ENCODE measurements around the gene ELOVL5. TPM values are rescaled to one million over a fixed set of nuclear protein-coding genes. Genes with fewer than 3 reads are reported as not detected.
"Not testable (repeated sequence)": the region's sequence is repeated elsewhere in the genome, so short reads cannot be mapped to it uniquely, and the experiment has no call there.

The ELOVL5 gene
- total RNA-seq, 1 donor from 2014 or later = 72.4 TPM

DNA sequence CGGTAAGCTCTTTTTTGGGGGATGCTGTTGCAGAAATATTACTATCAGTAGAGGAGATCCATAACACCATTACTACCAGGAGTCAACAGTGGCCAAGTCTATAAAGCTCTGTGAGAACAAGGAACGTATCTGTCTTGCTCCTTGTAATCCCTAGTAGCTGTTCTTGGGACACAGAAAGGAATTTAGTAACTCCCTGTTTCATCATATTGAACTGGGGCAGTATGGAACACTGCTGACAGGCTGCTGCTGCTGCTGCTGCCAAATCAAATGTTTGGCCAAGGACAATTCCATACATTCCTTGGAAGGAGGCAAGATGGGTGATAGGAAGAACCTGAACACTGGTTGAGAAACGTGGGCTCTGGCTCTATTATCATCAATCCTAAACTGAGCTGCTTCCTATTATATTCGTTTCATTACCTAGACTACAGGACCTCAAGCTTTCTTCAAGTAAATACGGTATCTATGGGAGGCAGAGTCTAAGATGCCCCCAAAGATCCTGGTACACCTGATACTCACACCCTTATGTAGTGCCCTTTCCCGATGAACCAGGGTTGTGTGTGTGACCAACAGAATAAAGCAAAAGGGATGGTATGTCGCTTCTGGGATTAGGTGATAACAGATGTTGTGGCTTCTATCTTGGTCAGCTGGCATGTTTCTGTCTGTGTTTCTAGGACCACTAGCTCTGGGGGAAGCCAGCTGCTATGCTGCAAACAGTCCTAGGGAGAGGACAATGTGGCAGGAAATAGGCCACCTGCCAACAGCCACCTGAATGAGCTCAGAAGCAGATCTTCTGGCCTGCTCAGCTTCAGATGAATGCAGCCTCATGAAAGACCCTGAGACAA, 39.5 kb downstream of the ELOVL5 start:
- Histone ChIP-seq H3K27me3 (ENCODE audit: low read depth) (no peaks in the 10 kb centered on the region), H3K27ac (no peak overlapping the region), H3K36me3 (no peaks in the 10 kb centered on the region), H3K4me3 (no peak overlapping the region), H3K9me3 (no peaks in the 10 kb centered on the region), H3K4me1 (peaks cover 35% of the 10 kb centered on the region)
- DNase-seq (no peak), ATAC-seq (peak; percentile 51 to 57)
- intact Hi-C loops (cut with DNase I) = no loop called here
- TF ChIP-seq, protein P1, sequence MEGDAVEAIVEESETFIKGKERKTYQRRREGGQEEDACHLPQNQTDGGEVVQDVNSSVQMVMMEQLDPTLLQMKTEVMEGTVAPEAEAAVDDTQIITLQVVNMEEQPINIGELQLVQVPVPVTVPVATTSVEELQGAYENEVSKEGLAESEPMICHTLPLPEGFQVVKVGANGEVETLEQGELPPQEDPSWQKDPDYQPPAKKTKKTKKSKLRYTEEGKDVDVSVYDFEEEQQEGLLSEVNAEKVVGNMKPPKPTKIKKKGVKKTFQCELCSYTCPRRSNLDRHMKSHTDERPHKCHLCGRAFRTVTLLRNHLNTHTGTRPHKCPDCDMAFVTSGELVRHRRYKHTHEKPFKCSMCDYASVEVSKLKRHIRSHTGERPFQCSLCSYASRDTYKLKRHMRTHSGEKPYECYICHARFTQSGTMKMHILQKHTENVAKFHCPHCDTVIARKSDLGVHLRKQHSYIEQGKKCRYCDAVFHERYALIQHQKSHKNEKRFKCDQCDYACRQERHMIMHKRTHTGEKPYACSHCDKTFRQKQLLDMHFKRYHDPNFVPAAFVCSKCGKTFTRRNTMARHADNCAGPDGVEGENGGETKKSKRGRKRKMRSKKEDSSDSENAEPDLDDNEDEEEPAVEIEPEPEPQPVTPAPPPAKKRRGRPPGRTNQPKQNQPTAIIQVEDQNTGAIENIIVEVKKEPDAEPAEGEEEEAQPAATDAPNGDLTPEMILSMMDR (IDR thresholded peaks at IDR 0.05) = no peak

DNA sequence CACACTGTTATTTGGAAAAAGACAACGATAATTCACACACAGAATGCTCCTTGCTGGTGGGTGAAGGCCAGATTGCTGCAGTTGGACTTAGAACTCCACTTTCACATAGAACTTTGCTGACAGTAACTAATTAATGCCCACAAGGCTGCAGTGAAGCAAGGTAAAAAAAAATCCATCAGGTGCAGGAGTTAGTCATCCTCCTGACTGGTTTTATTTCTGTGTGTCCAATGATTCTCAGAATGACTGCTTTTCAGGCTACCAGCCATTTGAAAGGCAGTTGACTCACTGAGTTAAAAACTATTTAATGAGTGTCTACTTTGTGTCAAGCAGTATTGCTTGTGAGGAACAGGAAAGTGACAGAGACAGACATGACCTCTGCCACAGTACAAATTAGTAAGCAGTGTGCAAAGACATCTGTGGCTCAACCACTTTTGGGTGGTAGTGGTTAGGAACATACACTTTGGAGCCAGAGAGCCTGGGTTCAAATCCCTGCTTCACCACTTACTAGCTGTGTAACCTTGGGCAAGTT, 41.9 kb downstream of the ELOVL5 start:
- Histone ChIP-seq H3K4me1 (peaks cover 53% of the 10 kb centered on the region), H3K4me3 (no peak overlapping the region), H3K27me3 (ENCODE audit: low read depth) (no peaks in the 10 kb centered on the region), H3K9me3 (no peaks in the 10 kb centered on the region), H3K36me3 (no peaks in the 10 kb centered on the region), H3K27ac (no peak overlapping the region)
- intact Hi-C loops (cut with DNase I) = no loop called here
- DNase-seq = no peak
- peak in 1 of 2 donors; percentile 15 for ATAC-seq
- TF ChIP-seq, protein P1 (IDR thresholded peaks at IDR 0.05) = no peak

DNA sequence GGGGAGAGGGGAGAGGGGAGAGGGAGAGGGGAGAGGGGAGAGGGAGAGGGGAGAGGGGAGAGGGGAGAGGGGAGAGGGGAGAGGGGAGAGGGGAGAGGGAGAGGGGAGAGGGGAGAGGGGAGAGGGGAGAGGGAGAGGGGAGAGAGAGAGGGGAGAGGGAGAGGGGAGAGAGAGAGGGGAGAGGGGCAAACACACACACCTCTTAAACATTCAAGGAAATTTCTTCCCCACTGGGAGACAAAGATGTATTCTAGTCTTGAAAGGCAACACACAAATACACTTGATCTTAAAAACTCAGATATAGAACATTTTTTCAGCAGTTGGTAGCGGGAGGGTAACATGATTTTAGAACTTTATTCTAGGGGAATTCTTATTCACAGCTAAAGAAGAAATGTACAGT, 42.5 kb downstream of the ELOVL5 start:
- H3K4me3 ChIP-seq; intact Hi-C loops (cut with DNase I); H3K36me3 ChIP-seq; H3K27ac ChIP-seq; DNase-seq; ATAC-seq; H3K9me3 ChIP-seq; H3K27me3 ChIP-seq (ENCODE audit: low read depth): not testable (repeated sequence)
- peaks cover 59% of the 10 kb centered on the region for H3K4me1 ChIP-seq

DNA sequence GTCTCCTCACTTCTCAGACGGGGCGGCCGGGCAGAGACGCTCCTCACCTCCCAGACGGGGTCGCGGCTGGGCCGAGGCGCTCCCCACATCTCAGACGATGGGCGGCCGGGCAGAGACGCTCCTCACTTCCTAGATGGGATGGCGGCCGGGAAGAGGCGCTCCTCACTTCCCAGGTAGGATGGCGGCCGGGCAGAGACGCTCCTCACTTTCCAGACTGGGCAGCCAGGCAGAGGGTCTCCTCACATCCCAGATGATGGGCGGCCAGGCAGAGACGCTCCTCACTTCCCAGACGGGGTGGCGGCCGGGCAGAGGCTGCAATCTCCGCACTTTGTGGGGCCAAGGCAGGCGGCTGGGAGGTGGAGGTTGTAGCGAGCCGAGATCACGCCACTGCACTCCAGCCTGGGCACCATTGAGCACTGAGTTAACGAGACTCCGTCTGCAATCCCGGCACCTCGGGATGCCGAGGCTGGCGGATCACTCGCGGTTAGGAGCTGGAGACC, 43.2 kb downstream of the ELOVL5 start:
- ATAC-seq; H3K9me3 ChIP-seq; H3K4me3 ChIP-seq; H3K36me3 ChIP-seq; H3K27me3 ChIP-seq (ENCODE audit: low read depth); DNase-seq; intact Hi-C loops (cut with DNase I); H3K27ac ChIP-seq: not testable (repeated sequence)
- H3K4me1 ChIP-seq = peaks cover 66% of the 10 kb centered on the region

DNA sequence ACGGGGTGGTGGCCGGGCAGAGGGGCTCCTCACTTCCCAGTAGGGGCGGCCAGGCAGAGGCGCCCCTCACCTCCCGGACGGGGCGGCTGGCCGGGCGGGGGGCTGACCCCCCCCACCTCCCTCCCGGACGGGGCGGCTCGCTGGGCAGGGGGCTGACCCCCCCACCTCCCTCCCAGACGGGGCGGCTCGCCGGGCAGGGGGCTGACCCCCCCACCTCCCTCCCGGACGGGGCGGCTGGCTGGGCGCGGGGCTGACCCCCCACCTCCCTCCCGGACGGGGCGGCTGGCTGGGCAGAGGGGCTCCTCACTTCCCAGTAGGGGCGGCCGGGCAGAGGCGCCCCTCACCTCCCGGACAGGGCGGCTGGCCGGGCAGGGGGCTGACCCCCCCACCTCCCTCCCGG, 43.8 kb downstream of the ELOVL5 start:
- DNase-seq; H3K27ac ChIP-seq; H3K9me3 ChIP-seq; H3K27me3 ChIP-seq (ENCODE audit: low read depth); H3K36me3 ChIP-seq; ATAC-seq; H3K4me3 ChIP-seq; intact Hi-C loops (cut with DNase I): not testable (repeated sequence)
- H3K4me1 ChIP-seq = peaks cover 72% of the 10 kb centered on the region

DNA sequence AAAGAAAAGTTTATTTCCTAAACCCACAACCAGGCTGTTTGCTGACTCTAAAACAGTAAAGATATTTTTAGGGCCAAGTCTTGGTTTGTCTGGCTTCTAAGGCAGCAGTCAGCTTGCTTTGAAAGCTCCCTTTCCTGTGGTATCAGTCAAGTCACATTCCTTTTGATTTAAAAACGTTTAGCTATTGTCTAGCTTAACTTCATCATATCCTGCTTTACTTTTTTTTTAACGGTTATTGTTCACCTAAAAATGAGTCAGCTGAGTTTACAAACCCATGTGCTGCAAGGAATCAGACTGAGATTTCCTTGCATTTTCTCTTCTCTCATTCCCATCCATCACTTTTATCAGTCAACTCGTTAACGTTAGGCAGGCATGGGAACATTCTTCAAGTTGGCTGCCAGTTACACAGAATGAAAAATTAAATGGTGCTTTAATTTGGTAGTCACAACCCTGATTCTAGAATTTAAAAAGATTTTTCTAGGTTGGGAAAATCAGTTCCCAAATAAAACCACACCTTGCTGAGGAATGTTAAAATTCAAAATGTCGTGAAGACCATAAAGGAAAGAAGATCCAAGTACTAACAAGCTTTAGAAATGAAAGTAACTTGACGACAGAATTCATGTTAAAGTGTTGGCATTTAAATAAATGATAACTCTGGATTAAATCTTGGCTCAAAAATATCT, 45.9 kb downstream of the ELOVL5 start:
- H3K36me3 ChIP-seq = no peaks in the 10 kb centered on the region
- peak overlapping the region; percentile 70 for H3K27ac ChIP-seq
- ATAC-seq = peak in 1 of 2 donors; percentile 24
- intact Hi-C loops (cut with DNase I) = no loop called here
- peaks cover 68% of the 10 kb centered on the region for H3K4me1 ChIP-seq
- TF ChIP-seq, protein P1 (IDR thresholded peaks at IDR 0.05) = no peak
- no peaks in the 10 kb centered on the region for H3K27me3 ChIP-seq (ENCODE audit: low read depth)
- H3K4me3 ChIP-seq = no peak overlapping the region
- H3K9me3 ChIP-seq = no peaks in the 10 kb centered on the region
- DNase-seq = no peak
